B cell (primary cell): ENCODE data around the gene TOX2.

Experiments
- CTCF ChIP-seq: fragments of 200-600 bp; IDR thresholded peaks from one replicate; pipeline ENCODE4 v1.8.0; 2022; ENCODE audit warnings: antibody characterized with exemption, mild to moderate bottlenecking
- EZH2 ChIP-seq: IDR thresholded peaks from 2 replicates; pipeline ENCODE4 v1.6.1; 2012; ENCODE audit warnings: borderline replicate concordance, low read depth, mild to moderate bottlenecking, moderate library complexity, low read length; ENCODE audit not compliant: insufficient read depth, poor library complexity, severe bottlenecking

- TF ChIP-seq CTCF (no peak), EZH2 (no peak)
These were observed 53.8 kb downstream of the TOX2 start for GRCh38 chr20:43968341-43969000.
